Stromal cell of bone marrow (primary cell): ENCODE measurements around the gene PICK1.
"Not testable (repeated sequence)": the region's sequence is repeated elsewhere in the genome, so short reads cannot be mapped to it uniquely, and the experiment has no call there.

Experiments
- DNase-seq: peaks from one replicate; pipeline ENCODE4 v3.0.0-alpha.2; 2012; ENCODE audit warnings: low read depth

Gene PICK1

GRCh38 chr22:38074181-38075104 is 17.2 kb downstream of the PICK1 start:
- no peak for DNase-seq

- DNase-seq = no peak
These were observed 18.1 kb downstream of the PICK1 start for GRCh38 chr22:38075105-38075825.

DNA sequence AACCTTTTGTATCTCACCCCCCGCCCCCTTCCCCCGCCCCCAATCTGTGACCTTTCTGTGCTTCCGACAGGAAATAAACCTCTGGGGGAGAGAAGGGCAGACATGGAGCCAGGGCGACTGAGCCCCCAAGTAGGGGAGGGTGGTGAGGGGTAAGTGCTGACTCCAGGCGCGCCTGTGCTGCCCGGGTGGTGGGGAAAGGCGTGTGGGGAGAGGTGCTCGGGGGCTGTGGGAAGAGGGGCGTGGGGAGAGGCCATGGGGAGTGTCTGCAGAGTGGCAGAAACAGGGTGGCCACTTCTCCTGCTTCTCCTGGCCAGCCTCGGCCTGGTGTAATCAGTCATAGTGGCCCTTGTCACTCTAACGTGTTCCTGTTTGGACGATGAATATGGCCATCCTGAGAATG is 18.8 kb downstream of the PICK1 start:
- no peak for DNase-seq

DNA sequence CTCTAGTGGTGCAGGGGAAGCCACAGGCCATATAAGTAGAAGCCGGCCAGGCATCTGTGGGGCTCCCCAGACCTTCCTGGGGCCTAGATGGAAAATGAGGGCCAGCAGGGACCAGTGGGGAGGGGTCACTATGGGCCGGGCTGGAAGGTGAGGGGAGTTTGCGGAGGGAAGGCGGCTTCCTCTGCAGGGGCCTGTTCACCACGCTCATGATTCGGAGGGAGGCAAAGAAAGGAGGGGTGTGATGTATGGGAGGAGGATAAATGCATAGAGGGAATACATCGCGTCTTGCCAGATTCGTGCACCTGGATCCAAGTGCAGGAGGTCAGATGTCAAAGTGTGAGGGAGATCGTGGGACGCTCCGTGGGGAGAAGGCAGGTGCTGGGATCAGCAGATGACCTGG is 19.9 kb downstream of the PICK1 start:
- DNase-seq = no peak

DNA sequence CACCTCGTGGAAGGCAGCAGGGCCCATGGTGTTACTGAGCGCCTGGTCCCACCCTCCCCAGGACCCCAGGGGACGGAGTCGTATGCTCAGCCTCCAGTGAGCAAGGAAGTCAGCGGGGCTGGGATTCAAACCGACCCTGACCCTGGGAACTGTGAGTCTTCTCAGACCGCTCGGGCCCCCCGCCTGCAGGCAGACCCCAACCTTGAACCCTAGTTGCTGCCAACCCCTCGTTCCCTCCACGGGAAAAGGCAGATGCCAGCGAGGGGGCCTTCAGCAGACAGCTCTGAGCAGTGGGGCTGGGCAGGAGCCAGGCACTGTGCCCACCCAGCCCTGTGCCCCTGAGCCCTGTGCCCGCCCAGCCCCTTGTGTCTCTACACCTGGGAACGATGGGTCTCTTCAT is 20.4 kb downstream of the PICK1 start:
- DNase-seq = no peak

DNA sequence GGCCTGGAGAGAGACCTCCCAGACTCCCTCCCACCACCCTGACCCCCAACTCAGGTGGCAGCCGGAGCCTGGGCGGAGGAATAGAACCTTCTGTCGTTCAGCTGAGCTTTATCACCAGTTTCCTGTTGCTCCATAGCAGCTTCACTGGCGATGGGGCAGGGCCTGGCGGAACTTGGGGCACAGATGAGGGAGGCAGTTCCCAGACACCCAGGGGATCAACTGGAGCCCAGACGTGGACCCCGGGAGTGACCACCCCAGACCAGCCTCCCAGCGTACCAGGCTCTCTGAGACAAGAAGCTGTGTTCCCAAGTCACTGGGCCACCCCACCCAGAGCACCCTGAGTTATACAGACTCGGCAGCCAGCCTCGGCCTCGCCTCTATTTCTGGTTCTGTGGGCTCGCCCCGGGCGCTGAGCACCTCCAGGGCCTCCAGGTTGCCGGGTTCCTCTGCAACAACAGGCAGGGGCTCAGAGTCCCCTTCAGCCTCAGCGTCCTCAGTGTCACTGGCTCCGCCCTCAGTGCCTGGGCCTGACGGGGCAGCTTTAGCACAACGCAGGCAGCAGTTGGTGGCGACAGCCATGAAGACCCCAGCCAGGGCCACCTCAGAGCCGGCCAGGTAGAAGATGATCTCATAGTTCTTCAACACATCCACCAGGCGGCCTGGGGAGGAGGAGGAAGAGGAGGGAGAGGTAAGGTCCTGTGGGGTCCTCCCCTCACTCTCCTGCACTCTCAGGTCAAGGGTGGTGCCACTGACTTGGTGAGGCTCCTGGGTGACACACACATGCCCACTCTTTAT is 21.0 kb downstream of the PICK1 start:
- DNase-seq = no peak

DNA sequence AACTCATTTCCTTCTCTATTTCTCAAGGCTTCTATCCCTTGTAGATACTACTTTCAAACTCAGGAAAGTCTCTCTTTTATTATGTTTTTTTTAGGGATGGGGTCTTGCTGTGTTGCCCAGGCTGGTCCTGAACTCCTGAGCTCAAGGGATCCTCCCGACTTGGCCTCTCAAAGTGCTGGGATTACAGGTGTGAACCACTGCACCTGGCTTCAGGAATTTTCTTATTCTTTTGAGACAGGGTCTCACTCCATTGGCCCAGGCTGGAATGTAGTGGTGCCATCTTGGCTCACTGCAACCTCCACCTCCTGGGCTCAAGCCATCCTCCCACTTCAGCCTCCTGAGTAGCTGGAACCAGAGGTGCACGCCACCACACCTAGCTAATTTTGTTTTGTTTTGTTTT is 22.0 kb downstream of the PICK1 start:
- not testable (repeated sequence) for DNase-seq

- no peak for DNase-seq
These were observed 22.6 kb downstream of the PICK1 start for GRCh38 chr22:38079804-38080203.

- no peak for DNase-seq
These were observed 23.3 kb downstream of the PICK1 start for GRCh38 chr22:38080474-38080849.

GRCh38 chr22:38080850-38081635 is 23.8 kb downstream of the PICK1 start:
- DNase-seq = no peak

DNA sequence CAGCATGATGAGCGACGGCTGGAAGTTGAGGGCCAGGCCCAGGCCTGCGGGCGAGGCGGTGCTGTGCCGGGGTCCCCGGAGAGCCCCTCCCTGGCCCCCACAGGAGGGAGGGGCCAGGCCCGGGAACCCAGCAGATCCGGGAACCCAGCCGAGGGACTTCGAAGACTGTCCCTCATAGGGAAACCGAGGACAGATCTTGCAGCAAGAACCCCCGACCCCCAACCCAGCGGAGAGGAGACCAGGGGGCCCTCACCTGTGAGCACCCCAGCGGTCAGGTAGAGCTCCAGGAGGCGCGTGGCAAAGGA is 24.4 kb downstream of the PICK1 start:
- DNase-seq = no peak

- no peak for DNase-seq
These were observed 25.0 kb downstream of the PICK1 start for GRCh38 chr22:38081941-38082828.

DNA sequence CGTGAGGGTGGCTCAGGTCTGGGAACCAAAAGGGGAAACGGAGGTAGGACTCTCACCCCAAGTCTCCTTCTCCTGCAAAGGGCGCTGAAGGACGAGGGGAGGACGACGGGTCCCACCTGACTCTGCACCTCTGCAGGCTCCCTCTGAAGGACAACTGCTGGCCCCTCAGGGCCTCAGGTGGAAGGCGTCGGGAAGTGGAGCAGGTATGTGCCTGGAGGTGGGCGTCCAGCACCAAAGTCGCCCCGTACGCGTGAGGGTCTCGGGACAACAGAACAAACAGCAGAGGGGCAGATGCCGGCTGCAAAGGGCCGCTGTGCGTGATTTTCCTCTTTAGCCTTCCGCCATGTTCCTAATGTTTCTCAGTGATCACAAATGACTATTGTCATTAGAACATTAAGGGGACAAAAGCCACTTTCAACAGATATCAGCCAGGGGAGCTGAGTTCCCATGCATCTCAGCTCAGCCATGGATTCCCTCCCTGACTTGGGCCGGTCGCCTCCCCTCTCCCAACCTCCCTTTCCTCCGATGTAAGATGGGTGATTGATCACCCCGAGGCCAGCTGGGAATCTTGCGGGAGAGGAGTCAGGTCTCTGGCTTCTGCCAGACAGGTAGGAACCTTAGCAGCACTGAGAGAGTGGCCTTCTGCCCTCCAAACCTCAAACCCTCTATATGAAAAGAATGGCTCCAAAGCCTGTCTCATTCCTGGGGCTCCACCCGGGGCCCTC is 25.9 kb downstream of the PICK1 start:
- DNase-seq = no peak

DNA sequence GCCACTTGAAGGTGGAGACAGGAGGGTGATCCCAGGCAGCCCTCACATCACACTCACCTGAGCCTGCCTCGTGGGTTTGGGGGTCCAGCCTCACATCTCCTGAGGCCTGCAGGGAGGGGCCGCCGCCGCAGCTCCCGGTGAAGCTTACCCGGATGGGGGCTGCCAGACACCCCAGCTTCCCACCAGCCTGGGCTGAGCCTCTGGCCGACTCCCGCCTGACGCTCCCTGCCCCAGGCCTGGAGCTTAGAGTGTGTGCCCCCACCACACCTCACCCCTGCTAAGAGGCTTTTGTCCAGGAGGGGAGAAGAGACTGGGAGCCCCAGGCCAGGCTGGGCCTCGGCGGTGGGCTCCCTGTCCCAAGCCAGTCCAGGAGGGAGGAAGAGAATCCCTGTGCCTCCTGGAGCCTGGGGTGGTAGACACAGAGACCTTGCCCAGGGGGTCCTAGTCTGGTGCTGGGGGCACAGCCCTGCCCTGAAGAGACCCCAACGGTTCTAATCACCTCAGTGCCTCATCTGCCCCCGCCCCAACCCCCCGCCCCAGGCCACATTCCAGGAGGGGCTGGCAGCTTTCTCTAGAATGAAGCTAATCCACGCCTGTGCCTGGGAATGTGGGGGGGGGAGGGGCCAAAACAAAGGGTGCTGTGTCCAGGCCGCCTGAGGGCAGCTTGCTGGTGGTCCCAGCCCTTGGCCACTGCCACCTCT is 26.9 kb downstream of the PICK1 start, which contains the start of gene SLC16A8:
TSS of gene SLC16A8 (minus strand) at position 254 of the 701 bp plus-strand sequence. CDS start 1,311 bp downstream, outside the sequence.
- no peak for DNase-seq

DNA sequence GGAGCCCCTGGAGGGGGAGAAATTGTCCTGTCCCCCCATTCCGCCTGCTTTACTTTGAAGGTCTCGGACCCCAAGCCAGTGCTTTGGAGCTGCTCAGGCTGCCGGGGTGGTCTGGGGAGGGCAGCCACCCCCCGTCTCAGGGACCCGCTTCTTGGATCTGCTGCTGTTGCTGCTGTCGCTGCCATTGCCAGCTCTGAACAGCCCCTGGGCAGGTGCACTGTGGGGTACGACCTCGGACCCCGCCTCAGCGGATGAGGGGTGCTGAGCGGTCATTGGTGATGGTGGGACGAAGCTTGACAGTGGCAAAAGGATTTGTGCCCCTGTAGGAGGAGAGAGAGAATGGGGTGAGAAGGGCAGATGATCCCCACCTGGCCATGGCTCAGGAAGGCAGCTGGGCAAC is 27.9 kb downstream of the PICK1 start:
- DNase-seq = no peak

DNA sequence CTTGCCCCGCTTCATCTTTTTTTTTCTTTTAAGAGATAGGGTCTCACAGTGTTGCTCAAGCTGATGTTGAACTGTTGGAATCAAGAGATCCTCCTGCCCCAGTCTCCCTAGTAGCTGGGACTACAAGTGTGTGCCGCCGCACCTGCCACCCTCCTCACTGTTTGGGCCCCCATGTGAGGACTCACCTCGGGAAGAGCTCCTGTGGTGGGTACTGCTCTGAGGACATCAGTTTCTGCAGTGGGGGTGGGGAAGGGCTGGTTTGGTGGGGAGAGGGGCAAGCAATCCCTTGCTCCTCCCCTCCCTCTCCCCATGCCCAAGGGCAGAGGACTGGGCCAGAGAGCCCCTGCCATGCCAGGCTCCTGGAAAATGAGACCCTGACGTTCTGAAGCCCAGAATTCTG is 28.3 kb downstream of the PICK1 start:
- DNase-seq = no peak

- no peak for DNase-seq
These were observed 29.0 kb downstream of the PICK1 start for GRCh38 chr22:38086001-38086845.

DNA sequence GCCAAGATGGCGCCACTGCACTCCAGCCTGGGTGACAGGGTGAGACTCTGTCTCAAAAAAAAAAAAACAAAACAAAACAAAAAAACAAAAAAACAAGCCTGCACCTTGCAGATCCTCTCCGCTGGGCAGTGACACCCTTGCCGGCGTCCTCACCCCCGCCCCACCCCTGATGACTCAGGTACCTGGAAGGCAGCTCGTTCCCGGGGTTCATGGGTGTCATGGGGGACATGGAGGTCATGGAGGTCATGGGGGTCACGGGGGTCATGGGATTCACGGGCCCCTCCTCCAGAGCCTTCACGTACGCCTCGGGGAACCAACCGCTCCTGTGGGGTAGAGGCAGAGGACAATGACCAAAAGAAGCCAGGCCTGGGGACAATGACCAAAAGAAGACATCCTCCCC is 29.7 kb downstream of the PICK1 start:
- no peak for DNase-seq

DNA sequence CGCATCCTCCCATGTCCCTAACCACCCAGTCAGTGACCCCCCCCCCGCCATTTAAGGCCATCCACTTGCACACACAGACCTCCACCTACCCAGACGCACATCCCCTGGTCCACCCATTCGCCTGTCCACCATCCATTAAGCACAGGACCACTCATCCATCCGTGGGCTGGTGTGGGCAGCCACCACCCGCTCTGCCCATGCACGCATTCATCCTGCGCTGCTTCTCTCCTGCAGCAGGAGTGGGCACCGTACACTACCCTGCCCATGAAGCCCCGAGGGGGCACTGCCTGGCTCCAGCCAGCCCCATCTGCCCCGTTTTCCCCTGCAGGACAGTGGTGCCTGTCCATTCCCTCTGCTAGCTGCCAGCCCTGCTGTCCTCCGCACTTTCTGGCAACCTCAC is 30.7 kb downstream of the PICK1 start:
- no peak for DNase-seq
